Kidney (tissue), 14 donors: Measurements from ENCODE around the gene MAPT. TPM values are rescaled to one million over a fixed set of nuclear protein-coding genes. Genes with fewer than 3 reads are reported as not detected.

Experiments used
- DNase-seq, 5 donors: peaks; one replicate each; pipeline ENCODE4 v3.0.0-alpha.2; 2013 to 2020
- FAIRE-seq: peaks from 2 replicates; lab custom pipeline; 2012; peaks lifted over from hg19 to GRCh38; lab: Jason Lieb, UNC
- H3K27ac ChIP-seq, 2 donors: one replicate each; pipeline ENCODE4 v1.7.0; 2013; ENCODE audit warnings: low read depth in 2 of 2, low read length in 2 of 2, inconsistent platforms in 1 of 2
- H3K27me3 ChIP-seq: one replicate; pipeline ENCODE4 v1.7.1; 2013; ENCODE audit warnings: low read length, inconsistent platforms; ENCODE audit not compliant: control insufficient read depth, insufficient read depth
- H3K36me3 ChIP-seq, 3 donors: one replicate each; pipeline versions ENCODE4 v1.7.0 to v1.7.1; 2013; ENCODE audit warnings: low read length in 3 of 3, control low read depth in 1 of 3, inconsistent platforms in 1 of 3; ENCODE audit not compliant: insufficient read depth in 3 of 3, control insufficient read depth in 2 of 3
- H3K4me1 ChIP-seq, 3 donors: one replicate each; pipeline versions ENCODE4 v1.7.0 to v1.7.1; 2013; ENCODE audit warnings: low read length in 3 of 3, inconsistent platforms in 1 of 3, low read depth in 1 of 3; ENCODE audit not compliant: control insufficient read depth in 2 of 3, insufficient read depth in 2 of 3
- H3K4me3 ChIP-seq, 3 donors: one replicate each; pipeline versions ENCODE4 v1.7.0 to v1.8.1; 2013; ENCODE audit warnings: low read length in 3 of 3, control low read depth in 1 of 3, inconsistent platforms in 1 of 3
- H3K9ac ChIP-seq, 3 donors: one replicate each; pipeline versions ENCODE4 v1.7.0 to v1.7.1; 2013; ENCODE audit warnings: low read length in 3 of 3, control low read depth in 1 of 3, inconsistent platforms in 1 of 3
- H3K9me3 ChIP-seq, 3 donors: one replicate each; pipeline versions ENCODE4 v1.7.0 to v1.7.1; 2013; ENCODE audit warnings: low read length in 3 of 3, control low read depth in 1 of 3, inconsistent platforms in 1 of 3; ENCODE audit not compliant: control insufficient read depth in 2 of 3, insufficient read depth in 1 of 3
- intact Hi-C: fragments of 100-400 bp; cut with DNase I; formaldehyde crosslinking; loops from one replicate; pipeline ENCODE4 v1.11.1; 2022
- polyA plus RNA-seq: library from polyadenylated mRNA; stranded (reverse); fragments of 350-450 nt; fragmentation: Illumina TruSeq; extraction: RNeasy Lipid Tissue Mini Kit (QIAGEN cat#74804); gene quantifications from one replicate; pipeline ENCODE4 v1.2.3, GENCODE V29; 2014; ENCODE audit warnings: low read depth, low replicate concordance; ENCODE audit not compliant: insufficient read depth
- total RNA-seq: library from RNA; stranded (reverse); fragmentation: NEBNext Ultra II Directional; extraction: Animal tissue kit (Norgen Biotek cat#: 25700); gene quantifications from one replicate; pipeline ENCODE4 v1.2.1, GENCODE V29; 2021
- TF ChIP-seq, protein P1 (sequence below): IDR thresholded peaks from 3 replicates; pipeline ENCODE4 v1.5.1; 2012; ENCODE audit warnings: mild to moderate bottlenecking, moderate library complexity, borderline replicate concordance; ENCODE audit not compliant: insufficient read depth; ENCODE audit errors: extremely low read depth
- donor health status: control.
- donor health status: control.
- donor health status: control.
- donor health status: control.
- donor health status: control.
- donor health status: DM: yes; HTN: yes; CAD: no.
- donor health status: Normal renal cell carcinoma (clear cell type).

Gene MAPT
- total and polyA plus RNA-seq, 2 donors from 2014 or later = 2.9 to 15.4 TPM

GRCh38 chr17:46047398-46047797 is 153.0 kb downstream of the MAPT start:
- FAIRE-seq = no peak
- Histone ChIP-seq H3K4me1 (peaks cover 4 to 12% (median 8%) of the 10 kb centered on the region in 3 donors), H3K9ac (no peak overlapping the region), H3K36me3 (peaks cover 11 to 33% (median 16%) of the 10 kb centered on the region in 3 donors), H3K9me3 (no peaks in the 10 kb centered on the region), H3K27me3 (no peaks in the 10 kb centered on the region), H3K27ac (no peak overlapping the region), H3K4me3 (no peak overlapping the region)
- DNase-seq = no peak
- intact Hi-C loops = no loop called here
- TF ChIP-seq, protein P1, sequence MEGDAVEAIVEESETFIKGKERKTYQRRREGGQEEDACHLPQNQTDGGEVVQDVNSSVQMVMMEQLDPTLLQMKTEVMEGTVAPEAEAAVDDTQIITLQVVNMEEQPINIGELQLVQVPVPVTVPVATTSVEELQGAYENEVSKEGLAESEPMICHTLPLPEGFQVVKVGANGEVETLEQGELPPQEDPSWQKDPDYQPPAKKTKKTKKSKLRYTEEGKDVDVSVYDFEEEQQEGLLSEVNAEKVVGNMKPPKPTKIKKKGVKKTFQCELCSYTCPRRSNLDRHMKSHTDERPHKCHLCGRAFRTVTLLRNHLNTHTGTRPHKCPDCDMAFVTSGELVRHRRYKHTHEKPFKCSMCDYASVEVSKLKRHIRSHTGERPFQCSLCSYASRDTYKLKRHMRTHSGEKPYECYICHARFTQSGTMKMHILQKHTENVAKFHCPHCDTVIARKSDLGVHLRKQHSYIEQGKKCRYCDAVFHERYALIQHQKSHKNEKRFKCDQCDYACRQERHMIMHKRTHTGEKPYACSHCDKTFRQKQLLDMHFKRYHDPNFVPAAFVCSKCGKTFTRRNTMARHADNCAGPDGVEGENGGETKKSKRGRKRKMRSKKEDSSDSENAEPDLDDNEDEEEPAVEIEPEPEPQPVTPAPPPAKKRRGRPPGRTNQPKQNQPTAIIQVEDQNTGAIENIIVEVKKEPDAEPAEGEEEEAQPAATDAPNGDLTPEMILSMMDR = no peak

- Histone ChIP-seq H3K4me1 (peaks cover 4 to 12% (median 8%) of the 10 kb centered on the region in 3 donors), H3K27me3 (no peaks in the 10 kb centered on the region), H3K9ac (no peak overlapping the region), H3K9me3 (no peaks in the 10 kb centered on the region), H3K4me3 (no peak overlapping the region), H3K27ac (no peak overlapping the region), H3K36me3 (peaks cover 11 to 31% (median 16%) of the 10 kb centered on the region in 3 donors)
- no peak for FAIRE-seq
- intact Hi-C loops = no loop called here
- TF ChIP-seq, protein P1 = no peak
- no peak for DNase-seq
Measured at GRCh38 chr17:46047856-46048255, 153.5 kb downstream of the MAPT start.

GRCh38 chr17:46049656-46050055 is 155.3 kb downstream of the MAPT start:
- no peak for DNase-seq
- intact Hi-C loops = no loop called here
- TF ChIP-seq, protein P1 = no peak
- peaks cover 10 to 30% (median 11%) of the 10 kb centered on the region in 3 donors for H3K36me3 ChIP-seq
- FAIRE-seq = no peak
- H3K4me1 ChIP-seq = peaks cover 0 to 12% (median 5%) of the 10 kb centered on the region in 3 donors
- H3K9me3 ChIP-seq = no peaks in the 10 kb centered on the region
- no peak overlapping the region for H3K27ac ChIP-seq
- no peaks in the 10 kb centered on the region for H3K27me3 ChIP-seq
- no peak overlapping the region for H3K9ac ChIP-seq
- no peak overlapping the region for H3K4me3 ChIP-seq
